HepG2 (cell line): ENCODE data around the gene COPS7A. TPM values are rescaled to one million over a fixed set of nuclear protein-coding genes. Genes with fewer than 3 reads are reported as not detected.

Experiments used
- GLI4 ChIP-seq: sonication (generic); formaldehyde crosslinking; IDR thresholded peaks from 2 replicates; pipeline ENCODE4 v1.5.1; 2020; ENCODE audit warnings: missing genetic modification reagents, mild to moderate bottlenecking, moderate library complexity, borderline replicate concordance
- HNRNPH1 ChIP-seq: fragments of 200-400 bp; formaldehyde crosslinking; optimal IDR thresholded peaks from 2 replicates; pipeline ENCODE3; 2017; ENCODE audit warnings: mild to moderate bottlenecking, low read depth, low read length
- LCORL ChIP-seq, 2 experiments: fragments of 450-650 bp in 1 of 2; sonication (generic) in 1 of 2; formaldehyde crosslinking in 1 of 2; IDR thresholded peaks; 2 replicates each; pipeline versions ENCODE4 v1.5.0 to v1.6.1; 2017 to 2020; ENCODE audit warnings: antibody characterized with exemption in 1 of 2, missing genetic modification reagents in 1 of 2
- SP1 ChIP-seq, 2 experiments: fragments of 450-650 bp in 1 of 2; sonication (generic) in 1 of 2; formaldehyde crosslinking in 1 of 2; IDR thresholded peaks; 2 replicates each; pipeline versions ENCODE4 v1.4.0 to v1.6.1; 2016 to 2020; ENCODE audit warnings: missing genetic modification reagents in 1 of 2
- YEATS2 ChIP-seq: sonication (generic); formaldehyde crosslinking; IDR thresholded peaks from 2 replicates; pipeline ENCODE4 v1.4.0; 2020; ENCODE audit warnings: missing genetic modification reagents, borderline replicate concordance
- ZC3H13 ChIP-seq: sonication (generic); formaldehyde crosslinking; IDR thresholded peaks from 2 replicates; pipeline ENCODE4 v1.8.1; 2023; ENCODE audit warnings: mild to moderate bottlenecking, missing genetic modification reagents, moderate library complexity
- ZEB1 ChIP-seq: IDR thresholded peaks from 2 replicates; pipeline ENCODE4 v1.6.1; 2012; ENCODE audit warnings: mild to moderate bottlenecking, low read depth, inconsistent platforms; ENCODE audit not compliant: insufficient replicate concordance
- polyA plus RNA-seq, 8 experiments: library from polyadenylated mRNA; depleted of rRNA in 3 of 8; stranded (reverse) in 7 of 8; unstranded in 1 of 8; fragments of >200 nt; fragmentation: Illumina TruSeq in 4 of 8; extraction: Trizol in 4 of 8; gene quantifications; 2 replicates each; pipeline versions ENCODE4 v1.2.1 to v1.2.3, GENCODE V29; 2011 to 2016; ENCODE audit warnings: low read depth in 4 of 8, missing spikeins in 1 of 8, mixed read lengths in 1 of 8; ENCODE audit not compliant: insufficient read depth in 1 of 8
- total RNA-seq, 5 experiments: library from RNA; depleted of rRNA; stranded (reverse); fragments of >200 nt; fragmentation: Illumina TruSeq; extraction: Trizol; gene quantifications; 2 replicates each; pipeline ENCODE4 v1.2.3, GENCODE V29; 2016; ENCODE audit warnings: low read depth in 1 of 5
- TF ChIP-seq, protein P1 (sequence below): sonication (generic); formaldehyde crosslinking; IDR thresholded peaks from 2 replicates; pipeline ENCODE4 v1.4.0; 2020; ENCODE audit warnings: missing genetic modification reagents
- TF ChIP-seq, protein P2 (sequence below): sonication (generic); formaldehyde crosslinking; IDR thresholded peaks from 2 replicates; pipeline ENCODE4 v1.9.0; 2021; ENCODE audit warnings: missing genetic modification reagents, borderline replicate concordance
- TF ChIP-seq, protein P3 (sequence below): sonication (generic); formaldehyde crosslinking; IDR thresholded peaks from 2 replicates; pipeline ENCODE4 v1.4.0; 2020; ENCODE audit warnings: missing genetic modification reagents
- TF ChIP-seq, protein P4 (sequence below): sonication (generic); formaldehyde crosslinking; IDR thresholded peaks from 2 replicates; pipeline ENCODE4 v1.5.0; 2020; ENCODE audit warnings: mild to moderate bottlenecking, missing genetic modification reagents
- TF ChIP-seq, protein P5 (sequence below), 2 experiments: sonication (generic) in 1 of 2; formaldehyde crosslinking in 1 of 2; IDR thresholded peaks; 2 replicates each; pipeline versions ENCODE4 v1.6.1 to v1.9.0; 2014 to 2022; ENCODE audit warnings: antibody characterized with exemption in 1 of 2, borderline replicate concordance in 1 of 2, inconsistent platforms in 1 of 2, low read depth in 1 of 2, missing genetic modification reagents in 1 of 2

Gene COPS7A
- total and polyA plus RNA-seq, 2 of the 13 experiments (the other 11 are each of a cell fraction or from before 2014, with no cell fraction given), result 40.0 to 73.6 TPM

DNA sequence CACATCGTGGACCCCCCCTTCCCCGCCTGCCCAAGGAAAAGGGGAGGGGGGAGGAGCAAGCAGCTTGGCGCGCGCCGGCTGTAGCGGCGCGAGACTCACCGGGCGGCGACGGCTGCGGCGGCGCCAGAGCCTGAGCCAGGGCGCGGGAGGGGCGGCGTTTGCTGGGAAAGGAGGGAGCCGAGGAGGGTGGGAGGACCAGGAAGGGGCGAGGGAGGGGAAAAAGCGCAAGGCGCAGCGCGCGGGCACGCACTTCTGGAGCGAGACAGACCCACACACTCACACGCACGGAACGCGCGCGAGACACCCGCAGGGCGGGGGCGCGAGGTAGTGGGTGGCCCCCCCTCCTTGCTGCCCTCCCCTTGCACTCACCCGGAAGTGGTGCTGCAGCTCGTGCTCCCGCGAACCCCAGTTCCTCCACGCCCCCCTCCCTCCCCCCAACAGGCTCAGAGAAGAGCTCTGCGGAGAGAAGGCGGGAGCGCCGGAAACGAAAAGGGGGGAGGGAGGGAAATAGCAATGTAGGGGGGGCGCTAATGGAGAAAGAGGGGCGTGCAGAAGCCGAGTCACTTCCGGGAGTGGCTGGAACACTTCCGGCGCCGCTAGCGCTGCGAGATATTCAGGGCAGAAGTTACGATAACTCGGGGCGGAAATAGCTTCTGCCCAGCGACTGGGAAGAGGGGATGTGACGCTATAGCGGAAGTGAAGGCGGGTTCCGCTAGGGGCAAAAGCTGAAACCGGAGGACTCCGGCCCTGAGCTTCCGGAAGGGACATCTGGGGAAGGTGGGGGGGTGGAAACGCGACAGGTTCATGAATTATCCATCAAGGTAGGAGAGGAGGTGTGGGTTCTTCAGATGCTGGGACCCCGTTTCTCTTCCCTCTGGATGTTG lies 34.6 kb upstream of the COPS7A start, which contains the start of gene ZNF384 (continued):
- TF ChIP-seq SP1 (IDR thresholded peaks at IDR 0.05) (no peak), SP1 (CRISPR knock-in tag; IDR thresholded peaks at IDR 0.05) (no peak), GLI4 (CRISPR knock-in tag) (0 out of 2 replicates have a peak, but pooled peaks have one; percentile 25), ZEB1 (peak; percentile 52), ZC3H13 (CRISPR knock-in tag) (no peak), HNRNPH1 (peak; percentile 54), LCORL (IDR thresholded peaks at IDR 0.05) (no peak), LCORL (CRISPR knock-in tag; IDR thresholded peaks at IDR 0.05) (no peak), YEATS2 (CRISPR knock-in tag) (peak; percentile 85)
- TF ChIP-seq, protein P1, sequence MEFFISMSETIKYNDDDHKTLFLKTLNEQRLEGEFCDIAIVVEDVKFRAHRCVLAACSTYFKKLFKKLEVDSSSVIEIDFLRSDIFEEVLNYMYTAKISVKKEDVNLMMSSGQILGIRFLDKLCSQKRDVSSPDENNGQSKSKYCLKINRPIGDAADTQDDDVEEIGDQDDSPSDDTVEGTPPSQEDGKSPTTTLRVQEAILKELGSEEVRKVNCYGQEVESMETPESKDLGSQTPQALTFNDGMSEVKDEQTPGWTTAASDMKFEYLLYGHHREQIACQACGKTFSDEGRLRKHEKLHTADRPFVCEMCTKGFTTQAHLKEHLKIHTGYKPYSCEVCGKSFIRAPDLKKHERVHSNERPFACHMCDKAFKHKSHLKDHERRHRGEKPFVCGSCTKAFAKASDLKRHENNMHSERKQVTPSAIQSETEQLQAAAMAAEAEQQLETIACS, result peak; percentile 71
- TF ChIP-seq, protein P2, sequence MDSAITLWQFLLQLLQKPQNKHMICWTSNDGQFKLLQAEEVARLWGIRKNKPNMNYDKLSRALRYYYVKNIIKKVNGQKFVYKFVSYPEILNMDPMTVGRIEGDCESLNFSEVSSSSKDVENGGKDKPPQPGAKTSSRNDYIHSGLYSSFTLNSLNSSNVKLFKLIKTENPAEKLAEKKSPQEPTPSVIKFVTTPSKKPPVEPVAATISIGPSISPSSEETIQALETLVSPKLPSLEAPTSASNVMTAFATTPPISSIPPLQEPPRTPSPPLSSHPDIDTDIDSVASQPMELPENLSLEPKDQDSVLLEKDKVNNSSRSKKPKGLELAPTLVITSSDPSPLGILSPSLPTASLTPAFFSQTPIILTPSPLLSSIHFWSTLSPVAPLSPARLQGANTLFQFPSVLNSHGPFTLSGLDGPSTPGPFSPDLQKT (CRISPR knock-in tag), result no peak
- TF ChIP-seq, protein P3, sequence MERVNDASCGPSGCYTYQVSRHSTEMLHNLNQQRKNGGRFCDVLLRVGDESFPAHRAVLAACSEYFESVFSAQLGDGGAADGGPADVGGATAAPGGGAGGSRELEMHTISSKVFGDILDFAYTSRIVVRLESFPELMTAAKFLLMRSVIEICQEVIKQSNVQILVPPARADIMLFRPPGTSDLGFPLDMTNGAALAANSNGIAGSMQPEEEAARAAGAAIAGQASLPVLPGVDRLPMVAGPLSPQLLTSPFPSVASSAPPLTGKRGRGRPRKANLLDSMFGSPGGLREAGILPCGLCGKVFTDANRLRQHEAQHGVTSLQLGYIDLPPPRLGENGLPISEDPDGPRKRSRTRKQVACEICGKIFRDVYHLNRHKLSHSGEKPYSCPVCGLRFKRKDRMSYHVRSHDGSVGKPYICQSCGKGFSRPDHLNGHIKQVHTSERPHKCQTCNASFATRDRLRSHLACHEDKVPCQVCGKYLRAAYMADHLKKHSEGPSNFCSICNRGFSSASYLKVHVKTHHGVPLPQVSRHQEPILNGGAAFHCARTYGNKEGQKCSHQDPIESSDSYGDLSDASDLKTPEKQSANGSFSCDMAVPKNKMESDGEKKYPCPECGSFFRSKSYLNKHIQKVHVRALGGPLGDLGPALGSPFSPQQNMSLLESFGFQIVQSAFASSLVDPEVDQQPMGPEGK, result peak; percentile 95
- TF ChIP-seq, protein P4, sequence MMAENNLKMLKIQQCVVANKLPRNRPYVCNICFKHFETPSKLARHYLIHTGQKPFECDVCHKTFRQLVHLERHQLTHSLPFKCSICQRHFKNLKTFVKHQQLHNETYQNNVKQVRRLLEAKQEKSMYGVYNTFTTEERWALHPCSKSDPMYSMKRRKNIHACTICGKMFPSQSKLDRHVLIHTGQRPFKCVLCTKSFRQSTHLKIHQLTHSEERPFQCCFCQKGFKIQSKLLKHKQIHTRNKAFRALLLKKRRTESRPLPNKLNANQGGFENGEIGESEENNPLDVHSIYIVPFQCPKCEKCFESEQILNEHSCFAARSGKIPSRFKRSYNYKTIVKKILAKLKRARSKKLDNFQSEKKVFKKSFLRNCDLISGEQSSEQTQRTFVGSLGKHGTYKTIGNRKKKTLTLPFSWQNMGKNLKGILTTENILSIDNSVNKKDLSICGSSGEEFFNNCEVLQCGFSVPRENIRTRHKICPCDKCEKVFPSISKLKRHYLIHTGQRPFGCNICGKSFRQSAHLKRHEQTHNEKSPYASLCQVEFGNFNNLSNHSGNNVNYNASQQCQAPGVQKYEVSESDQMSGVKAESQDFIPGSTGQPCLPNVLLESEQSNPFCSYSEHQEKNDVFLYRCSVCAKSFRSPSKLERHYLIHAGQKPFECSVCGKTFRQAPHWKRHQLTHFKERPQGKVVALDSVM, result no peak
- TF ChIP-seq, protein P5, sequence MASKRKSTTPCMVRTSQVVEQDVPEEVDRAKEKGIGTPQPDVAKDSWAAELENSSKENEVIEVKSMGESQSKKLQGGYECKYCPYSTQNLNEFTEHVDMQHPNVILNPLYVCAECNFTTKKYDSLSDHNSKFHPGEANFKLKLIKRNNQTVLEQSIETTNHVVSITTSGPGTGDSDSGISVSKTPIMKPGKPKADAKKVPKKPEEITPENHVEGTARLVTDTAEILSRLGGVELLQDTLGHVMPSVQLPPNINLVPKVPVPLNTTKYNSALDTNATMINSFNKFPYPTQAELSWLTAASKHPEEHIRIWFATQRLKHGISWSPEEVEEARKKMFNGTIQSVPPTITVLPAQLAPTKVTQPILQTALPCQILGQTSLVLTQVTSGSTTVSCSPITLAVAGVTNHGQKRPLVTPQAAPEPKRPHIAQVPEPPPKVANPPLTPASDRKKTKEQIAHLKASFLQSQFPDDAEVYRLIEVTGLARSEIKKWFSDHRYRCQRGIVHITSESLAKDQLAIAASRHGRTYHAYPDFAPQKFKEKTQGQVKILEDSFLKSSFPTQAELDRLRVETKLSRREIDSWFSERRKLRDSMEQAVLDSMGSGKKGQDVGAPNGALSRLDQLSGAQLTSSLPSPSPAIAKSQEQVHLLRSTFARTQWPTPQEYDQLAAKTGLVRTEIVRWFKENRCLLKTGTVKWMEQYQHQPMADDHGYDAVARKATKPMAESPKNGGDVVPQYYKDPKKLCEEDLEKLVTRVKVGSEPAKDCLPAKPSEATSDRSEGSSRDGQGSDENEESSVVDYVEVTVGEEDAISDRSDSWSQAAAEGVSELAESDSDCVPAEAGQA (IDR thresholded peaks at IDR 0.05; ENCODE audit: low read depth), result peak; percentile 95
- TF ChIP-seq, protein P5 (CRISPR knock-in tag; IDR thresholded peaks at IDR 0.05; ENCODE audit: borderline replicate concordance), result no peak
